Liver (tissue), 3 donors: ENCODE data around the gene OGFOD3.

Source experiments
- FOXA1 ChIP-seq: IDR thresholded peaks from 2 replicates; pipeline ENCODE4 v1.6.1; 2016; ENCODE audit warnings: antibody characterized with exemption
- GABPA ChIP-seq, 2 donors: IDR thresholded peaks in 1 of 2; conservative IDR thresholded peaks in 1 of 2; 2 replicates each; pipeline ENCODE4 v1.6.1; 2016; ENCODE audit warnings: antibody characterized with exemption in 2 of 2, mild to moderate bottlenecking in 1 of 2, moderate library complexity in 1 of 2
- JUND ChIP-seq, 2 donors: IDR thresholded peaks; 2 replicates each; pipeline ENCODE4 v1.6.1; 2016; ENCODE audit warnings: antibody characterized with exemption in 2 of 2
- RAD21 ChIP-seq, 2 donors: IDR thresholded peaks; 2 replicates each; pipeline ENCODE4 v1.6.1; 2016; ENCODE audit warnings: antibody characterized with exemption in 2 of 2, mild to moderate bottlenecking in 2 of 2
- REST ChIP-seq: IDR thresholded peaks from 2 replicates; pipeline ENCODE4 v1.6.1; 2016; ENCODE audit warnings: antibody characterized with exemption, mild to moderate bottlenecking
- SP1 ChIP-seq: IDR thresholded peaks from 2 replicates; pipeline ENCODE4 v1.6.1; 2018; ENCODE audit warnings: antibody characterized with exemption, mild to moderate bottlenecking
- TF ChIP-seq, protein P1 (sequence below): fragments of 150-350 bp; IDR thresholded peaks from 2 replicates; pipeline ENCODE4 v1.5.1; 2017; ENCODE audit warnings: improper control_type of control experiment, low read depth, low read length; ENCODE audit not compliant: missing input control
- donor health status: healthy.
- donor health status: healthy.

DNA sequence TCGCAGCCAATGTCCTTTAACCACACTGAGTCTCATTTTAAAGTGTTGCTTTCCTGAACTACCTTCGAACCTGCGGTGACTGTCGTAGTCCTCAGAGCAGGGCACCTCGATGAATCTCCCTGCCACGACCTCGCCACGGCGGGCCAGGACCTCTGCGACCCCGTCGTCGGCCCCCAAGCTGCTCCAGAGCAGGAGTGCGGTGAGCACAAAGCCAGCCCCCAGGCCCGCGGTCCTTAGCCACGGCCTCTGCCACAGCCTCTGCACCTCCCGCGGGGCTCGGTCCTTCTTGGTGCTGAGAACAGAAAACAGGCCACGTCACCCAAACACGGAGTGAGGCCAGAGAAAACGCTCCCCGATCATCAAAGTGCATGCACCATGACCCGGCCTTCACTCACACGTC lies 3.0 kb downstream of the OGFOD3 start:
- TF ChIP-seq JUND (IDR thresholded peaks at IDR 0.05) = no peak
- TF ChIP-seq, protein P1, sequence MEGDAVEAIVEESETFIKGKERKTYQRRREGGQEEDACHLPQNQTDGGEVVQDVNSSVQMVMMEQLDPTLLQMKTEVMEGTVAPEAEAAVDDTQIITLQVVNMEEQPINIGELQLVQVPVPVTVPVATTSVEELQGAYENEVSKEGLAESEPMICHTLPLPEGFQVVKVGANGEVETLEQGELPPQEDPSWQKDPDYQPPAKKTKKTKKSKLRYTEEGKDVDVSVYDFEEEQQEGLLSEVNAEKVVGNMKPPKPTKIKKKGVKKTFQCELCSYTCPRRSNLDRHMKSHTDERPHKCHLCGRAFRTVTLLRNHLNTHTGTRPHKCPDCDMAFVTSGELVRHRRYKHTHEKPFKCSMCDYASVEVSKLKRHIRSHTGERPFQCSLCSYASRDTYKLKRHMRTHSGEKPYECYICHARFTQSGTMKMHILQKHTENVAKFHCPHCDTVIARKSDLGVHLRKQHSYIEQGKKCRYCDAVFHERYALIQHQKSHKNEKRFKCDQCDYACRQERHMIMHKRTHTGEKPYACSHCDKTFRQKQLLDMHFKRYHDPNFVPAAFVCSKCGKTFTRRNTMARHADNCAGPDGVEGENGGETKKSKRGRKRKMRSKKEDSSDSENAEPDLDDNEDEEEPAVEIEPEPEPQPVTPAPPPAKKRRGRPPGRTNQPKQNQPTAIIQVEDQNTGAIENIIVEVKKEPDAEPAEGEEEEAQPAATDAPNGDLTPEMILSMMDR = no peak
- TF ChIP-seq REST = no peak
- no peak for TF ChIP-seq RAD21 (IDR thresholded peaks at IDR 0.05)
- TF ChIP-seq FOXA1 = no peak
- TF ChIP-seq SP1 = no peak
- TF ChIP-seq GABPA (IDR thresholded peaks at IDR 0.05 in 1 of 2, conservative IDR thresholded peaks at IDR 0.05 in 1 of 2) = no peak
